GM18868 (cell line): ENCODE data around the gene BZW1.

Experiments
- ATAC-seq: cut with Tn5 transposase; IDR thresholded peaks from one replicate; pipeline ENCODE4 v1.9.1; 2021; ENCODE audit warnings: mild to moderate bottlenecking, moderate library complexity; ENCODE audit not compliant: unreplicated experiment

Gene BZW1

GRCh38 chr2:200828572-200829257 lies 17.0 kb downstream of the BZW1 start:
- no peak for ATAC-seq

- no peak for ATAC-seq
These were observed 17.5 kb downstream of the BZW1 start for GRCh38 chr2:200829258-200829655.

GRCh38 chr2:200834701-200835100 lies 23.0 kb downstream of the BZW1 start:
- no peak for ATAC-seq

- no peak for ATAC-seq
These were observed 27.8 kb downstream of the BZW1 start for GRCh38 chr2:200839513-200839912.

GRCh38 chr2:200843993-200844948 lies 32.6 kb downstream of the BZW1 start:
- no peak for ATAC-seq

- ATAC-seq: no peak
These were observed 33.5 kb downstream of the BZW1 start for GRCh38 chr2:200845194-200845593.

GRCh38 chr2:200845669-200846325 lies 34.1 kb downstream of the BZW1 start:
- ATAC-seq: no peak

- no peak for ATAC-seq
These were observed 35.6 kb downstream of the BZW1 start for GRCh38 chr2:200847269-200847668.

GRCh38 chr2:200847939-200848338 lies 36.2 kb downstream of the BZW1 start:
- ATAC-seq: no peak

- ATAC-seq: no peak
These were observed 39.0 kb downstream of the BZW1 start for GRCh38 chr2:200850512-200851256.

GRCh38 chr2:200851398-200852248 lies 39.9 kb downstream of the BZW1 start:
- ATAC-seq: no peak

- no peak for ATAC-seq
These were observed 40.9 kb downstream of the BZW1 start for GRCh38 chr2:200852605-200853004.

- ATAC-seq: no peak
These were observed 45.1 kb downstream of the BZW1 start for GRCh38 chr2:200856806-200857205.

- no peak for ATAC-seq
These were observed 48.5 kb downstream of the BZW1 start for GRCh38 chr2:200860092-200860795.

- ATAC-seq: no peak
These were observed 50.0 kb downstream of the BZW1 start for GRCh38 chr2:200861617-200862155.

- peak; percentile 26 for ATAC-seq
These were observed 50.9 kb downstream of the BZW1 start for GRCh38 chr2:200862532-200863000.

GRCh38 chr2:200863782-200864175 lies 52.1 kb downstream of the BZW1 start:
- ATAC-seq: peak; percentile 11

- ATAC-seq: peak; percentile 80
These were observed 52.7 kb downstream of the BZW1 start, which contains the start of gene CLK1 for GRCh38 chr2:200864176-200865034. CLK1 (minus strand) TSS chr2:200864658; CDS start chr2:200861862, 2,796 bp downstream.
